GM21515 (cell line): Measurements from ENCODE around the gene AGA.

Experiments used
- ATAC-seq: cut with Tn5 transposase; IDR thresholded peaks from one replicate; pipeline ENCODE4 v1.9.1; 2021; ENCODE audit not compliant: unreplicated experiment

AGA gene

GRCh38 chr4:177447417-177448004 lies 5.3 kb upstream of the AGA start:
- ATAC-seq, result no peak

GRCh38 chr4:177446586-177446985 lies 4.3 kb upstream of the AGA start:
- ATAC-seq, result no peak

GRCh38 chr4:177444911-177445736 lies 2.9 kb upstream of the AGA start:
- no peak for ATAC-seq

DNA sequence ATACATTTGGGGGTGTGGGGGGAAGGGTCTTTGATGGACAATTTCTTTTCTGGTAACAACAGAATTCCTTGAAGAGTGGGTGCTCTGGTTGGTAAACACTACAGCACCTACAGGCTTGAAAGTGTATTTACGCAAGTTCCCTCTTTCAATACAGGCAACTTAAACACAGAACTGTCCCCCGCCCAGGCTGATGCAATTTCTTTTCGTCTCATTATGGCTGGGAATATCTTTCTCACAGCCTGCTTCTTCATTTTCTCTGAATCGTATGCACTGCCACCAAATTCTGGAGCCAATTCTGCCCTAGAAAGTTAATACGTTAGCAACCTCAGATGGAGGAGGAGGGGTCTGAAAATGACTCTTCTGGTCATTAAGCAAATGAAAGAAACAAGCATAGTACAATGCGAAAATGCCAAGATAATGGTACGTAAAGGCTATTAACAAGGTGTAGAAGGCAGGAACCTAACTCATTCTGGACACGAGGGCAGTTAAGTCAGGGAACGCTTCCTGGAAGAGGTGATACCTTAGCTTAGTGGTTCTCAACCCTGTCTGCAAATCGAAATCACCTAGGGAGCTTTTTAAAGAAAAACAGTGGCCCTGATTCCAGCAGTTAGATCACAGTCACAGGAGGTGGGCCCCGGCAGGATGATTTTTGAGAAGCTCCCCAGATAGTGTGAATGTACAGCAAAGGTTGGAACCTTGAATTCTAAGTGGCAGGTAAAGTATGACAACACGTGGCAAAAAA lies 1.0 kb downstream of the AGA start:
- ATAC-seq, result peak; percentile 38

GRCh38 chr4:177436456-177436855 lies 5.8 kb downstream of the AGA start:
- no peak for ATAC-seq

DNA sequence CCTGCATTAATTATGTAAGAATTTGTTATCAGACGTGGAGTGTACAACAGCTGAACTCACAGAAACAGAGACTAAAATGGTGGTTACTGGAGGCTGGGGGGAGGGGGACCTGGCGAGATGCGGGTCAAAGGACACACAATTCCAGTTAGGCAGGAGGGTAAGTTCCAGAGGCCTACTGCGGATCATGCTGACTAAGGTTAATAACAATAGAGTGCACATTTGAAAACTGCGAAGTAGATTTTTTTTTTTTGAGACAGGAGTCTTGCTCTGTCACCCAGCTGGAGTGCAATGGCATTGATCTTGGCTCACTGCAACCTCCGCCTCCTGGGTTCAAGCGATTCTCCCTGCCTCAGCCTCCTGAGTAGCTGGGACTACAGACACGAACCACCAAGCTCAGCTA lies 7.6 kb downstream of the AGA start:
- ATAC-seq, result no peak

- ATAC-seq, result no peak
These were observed 15.0 kb downstream of the AGA start for GRCh38 chr4:177427192-177427591.

DNA sequence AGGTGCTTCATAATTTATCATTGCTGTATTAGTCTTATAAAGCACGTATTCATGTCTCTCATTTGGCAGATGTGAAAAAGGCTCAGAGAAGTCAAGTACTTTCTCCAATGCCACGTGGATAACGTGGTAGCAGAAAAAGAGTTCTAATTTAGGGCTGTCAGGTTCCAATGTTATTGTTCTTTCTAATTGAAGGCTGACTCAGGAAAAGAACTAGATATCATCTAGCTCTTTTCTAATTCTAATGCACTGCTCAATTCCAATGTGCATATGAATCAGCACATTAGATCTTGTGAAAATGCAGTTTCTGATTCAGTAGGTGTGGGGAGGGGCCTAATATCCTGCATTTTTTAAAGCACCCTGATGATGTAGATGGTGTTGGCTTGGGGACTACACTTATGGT lies 22.8 kb downstream of the AGA start:
- no peak for ATAC-seq

DNA sequence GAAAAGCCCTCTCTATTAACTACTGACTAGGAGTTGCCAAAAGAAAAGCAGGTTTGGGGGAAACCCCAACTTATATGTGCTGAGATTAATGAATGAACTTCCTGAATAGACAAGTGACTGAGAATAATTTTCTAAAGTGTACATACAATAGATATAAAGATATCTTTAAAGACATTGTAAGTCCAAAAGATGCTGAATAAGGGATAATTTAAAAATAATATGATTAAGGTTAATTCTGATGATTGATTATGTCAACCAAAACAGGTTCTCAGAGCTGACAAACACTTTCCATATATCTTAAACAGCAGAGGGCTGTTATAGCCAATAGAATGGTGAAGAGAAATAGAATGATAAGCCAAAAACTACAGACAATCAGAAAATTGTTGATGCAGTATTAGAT lies 28.6 kb downstream of the AGA start:
- no peak for ATAC-seq

DNA sequence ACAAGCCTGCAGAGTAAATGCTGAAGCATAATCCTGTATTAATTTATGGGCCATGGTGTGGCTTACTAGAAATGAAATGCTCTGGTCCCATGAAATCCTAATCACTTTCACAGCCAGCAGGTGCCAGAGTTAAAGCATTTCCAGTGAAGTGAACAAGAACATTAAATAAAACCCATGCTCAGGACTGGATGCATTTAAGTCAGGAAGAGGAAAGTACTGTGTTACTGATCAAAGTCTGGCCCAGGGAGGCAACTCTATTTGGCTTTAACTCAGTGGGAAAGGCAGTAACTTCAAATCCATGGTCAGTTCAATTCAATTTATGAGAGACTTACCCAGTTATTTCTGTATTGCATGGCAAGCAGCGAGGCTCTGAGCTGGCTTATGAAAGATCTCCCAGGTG lies 29.2 kb downstream of the AGA start:
- ATAC-seq, result no peak

GRCh38 chr4:177411996-177412395 lies 30.2 kb downstream of the AGA start:
- no peak for ATAC-seq

DNA sequence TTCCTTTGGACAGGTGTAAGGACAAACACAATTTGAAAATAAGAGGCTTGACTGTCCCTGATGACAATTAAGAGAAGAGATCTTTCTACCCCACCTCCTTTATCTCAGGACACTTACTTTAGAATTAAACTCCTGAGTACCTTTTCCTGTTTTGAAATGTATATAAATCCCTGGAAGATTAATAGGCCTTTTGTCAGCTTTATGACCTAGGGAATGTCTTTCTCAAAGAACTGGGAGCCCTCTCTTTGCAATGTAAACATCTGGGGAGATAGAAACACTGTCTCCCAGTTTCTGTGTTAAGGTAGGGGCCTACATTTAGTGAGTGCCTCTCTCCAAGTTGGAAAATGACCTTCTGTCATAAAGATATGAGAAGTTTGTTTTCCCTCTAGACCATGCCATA lies 31.7 kb downstream of the AGA start:
- no peak for ATAC-seq

- no peak for ATAC-seq
These were observed 34.2 kb downstream of the AGA start for GRCh38 chr4:177408023-177408422.

GRCh38 chr4:177405508-177405907 lies 36.7 kb downstream of the AGA start:
- ATAC-seq, result no peak

GRCh38 chr4:177404986-177405385 lies 37.3 kb downstream of the AGA start:
- ATAC-seq, result no peak

DNA sequence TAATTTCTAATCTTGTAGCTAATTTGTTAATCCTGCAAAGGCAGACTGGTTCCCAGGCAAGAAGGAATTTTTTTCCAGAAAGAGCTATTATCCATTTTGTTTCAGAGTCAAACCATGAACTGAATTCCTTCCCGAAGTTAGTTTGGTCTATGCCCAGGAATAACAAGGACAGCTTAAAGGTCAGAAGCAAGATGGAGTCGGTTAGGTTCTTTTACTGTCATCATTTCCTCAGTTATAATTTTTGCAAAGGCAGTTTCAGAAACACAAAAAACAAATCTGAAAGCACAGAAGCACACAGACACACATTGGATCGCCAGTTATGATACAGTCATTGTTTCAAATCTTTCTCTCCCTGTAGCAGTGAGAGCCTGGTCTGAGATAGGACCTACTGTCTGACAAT lies 37.9 kb downstream of the AGA start:
- ATAC-seq, result no peak

- no peak for ATAC-seq
These were observed 38.5 kb downstream of the AGA start for GRCh38 chr4:177403746-177404145.

- no peak for ATAC-seq
These were observed 40.5 kb downstream of the AGA start for GRCh38 chr4:177401658-177402273.

- no peak for ATAC-seq
These were observed 42.2 kb downstream of the AGA start for GRCh38 chr4:177400030-177400429.

GRCh38 chr4:177396352-177396751 lies 45.9 kb downstream of the AGA start:
- ATAC-seq, result no peak

DNA sequence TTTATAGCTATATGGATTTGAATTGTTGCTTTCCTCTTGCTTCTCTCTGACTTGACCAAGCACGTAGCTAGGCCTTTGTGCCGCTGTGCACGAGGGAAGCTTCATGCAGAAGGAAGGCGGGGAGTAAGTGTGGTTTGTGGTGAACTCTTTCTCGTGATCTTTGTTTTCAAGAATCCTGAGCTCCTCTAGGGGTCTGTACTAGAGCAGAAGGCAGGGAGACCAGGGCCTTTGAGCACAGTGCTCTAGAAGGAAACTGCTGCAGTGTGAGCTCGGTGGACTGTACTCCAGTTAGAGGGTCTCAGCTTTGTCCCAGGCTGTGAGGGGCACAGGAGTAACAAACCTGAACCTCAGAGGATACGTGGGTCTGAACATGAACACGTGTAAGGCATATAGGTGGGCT lies 49.0 kb downstream of the AGA start:
- ATAC-seq, result no peak

DNA sequence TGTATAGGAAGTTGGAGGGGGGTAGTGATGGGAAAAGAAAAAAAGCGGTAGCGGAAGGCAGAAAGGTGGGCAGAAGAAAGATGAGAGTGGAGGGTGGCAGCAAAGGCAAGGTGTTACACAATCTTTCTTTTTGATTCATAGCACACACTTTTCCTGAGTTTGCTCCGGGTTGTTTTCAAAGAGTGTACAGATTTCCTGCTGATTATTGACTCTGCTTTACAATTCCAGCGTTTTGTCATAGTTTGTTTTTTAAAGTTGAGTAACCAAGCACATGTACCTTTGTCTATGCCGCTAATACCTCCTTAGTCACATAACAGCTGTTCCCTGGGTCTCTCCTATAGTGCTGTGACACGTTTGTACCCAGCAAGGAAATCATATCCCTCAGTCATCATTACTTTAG lies 50.3 kb downstream of the AGA start:
- ATAC-seq, result no peak
